HCT116 (cell line): Measurements from ENCODE around the gene PBX3. TPM values are rescaled to one million over a fixed set of nuclear protein-coding genes. Genes with fewer than 3 reads are reported as not detected.

Experiments used
- ATAC-seq: fragments of 200-7000 bp; cut with Tn5 transposase; 2 replicates; pipeline ENCODE4 v1.9.1; 2020; ENCODE audit warnings: mild to moderate bottlenecking, moderate library complexity
- BruUV-seq: library from RNA; stranded (reverse); fragments of 400-500 nt; replicated peaks from 2 replicates; lab custom pipeline; 2021; lab: Mats Ljungman, UMichigan
- CTCF ChIA-PET: fragments of 300-600 bp; sonication (Branson Sonifier 250); formaldehyde crosslinking; loops from one replicate; lab custom pipeline; 2021; ENCODE audit warnings: antibody characterized with exemption; lab: Charles Lee
- POLR2A ChIA-PET: fragments of 300-600, 350-600 bp; sonication (Branson Sonifier 250); formaldehyde crosslinking; loops from one replicate; lab custom pipeline; 2021; ENCODE audit warnings: antibody characterized with exemption; lab: Charles Lee
- RAD21 ChIA-PET, 2 experiments: fragments of 300-600 bp; sonication (Branson Sonifier 250); formaldehyde crosslinking; loops; one replicate each; lab custom pipeline; 2023; ENCODE audit warnings: low total read pairs in 2 of 2; ENCODE audit not compliant: uncharacterized antibody in 2 of 2, unreplicated experiment in 2 of 2, low non-redundant PET in 1 of 2; lab: Charles Lee
- DNase-seq: peaks from one replicate; pipeline ENCODE4 v3.0.0-alpha.2; 2010; ENCODE audit warnings: low read depth, low spot score
- H2AFZ ChIP-seq: fragments of 200-600 bp; shearing (Covaris generic), sonication (generic); 2 replicates; pipeline ENCODE4 v1.6.1; 2017; ENCODE audit warnings: low read depth, mixed run types, mixed read lengths, antibody characterized with exemption, low read length; ENCODE audit not compliant: poor library complexity, severe bottlenecking
- H3K27ac ChIP-seq: 2 replicates; pipeline ENCODE4 v1.5.1; 2012; ENCODE audit warnings: low read depth, low read length
- H3K27me3 ChIP-seq: fragments of 200-600 bp; sonication (generic); 2 replicates; pipeline ENCODE4 v1.6.1; 2016; ENCODE audit warnings: mixed run types, low read length, mixed read lengths; ENCODE audit not compliant: insufficient read depth
- H3K36me3 ChIP-seq, 2 experiments: fragments of 200-500 bp in 1 of 2; fragments of 200-600 bp in 1 of 2; sonication (Bioruptor generic) in 1 of 2; sonication (generic) in 1 of 2; 2 replicates each; pipeline versions ENCODE4 v1.5.1 to v1.6.1; 2014 to 2016; ENCODE audit warnings: low read length in 2 of 2, inconsistent platforms in 1 of 2, mixed read lengths in 1 of 2, mixed run types in 1 of 2; ENCODE audit not compliant: insufficient read depth in 2 of 2, control insufficient read depth in 1 of 2
- H3K4me1 ChIP-seq, 2 experiments: fragments of 200-600 bp in 1 of 2; sonication (generic) in 1 of 2; 2 replicates each; pipeline versions ENCODE4 v1.5.1 to v1.6.1; 2012 to 2017; ENCODE audit warnings: low read length in 2 of 2, inconsistent platforms in 1 of 2, mild to moderate bottlenecking in 1 of 2, mixed read lengths in 1 of 2, mixed run types in 1 of 2, moderate library complexity in 1 of 2; ENCODE audit not compliant: insufficient read depth in 2 of 2, control insufficient read depth in 1 of 2
- H3K4me2 ChIP-seq: fragments of 200-600 bp; sonication (generic); 2 replicates; pipeline ENCODE4 v1.6.1; 2017; ENCODE audit warnings: mixed run types, low read length, mixed read lengths
- H3K4me3 ChIP-seq, 2 experiments: fragments of 200-600 bp in 1 of 2; sonication (generic) in 1 of 2; replicated peaks in 1 of 2; 2 replicates each; pipeline ENCODE4 v1.5.1; 2011 to 2016; ENCODE audit warnings: low read length in 2 of 2, control low read depth in 1 of 2, low read depth in 1 of 2, mild to moderate bottlenecking in 1 of 2, mixed read lengths in 1 of 2, mixed run types in 1 of 2
- H3K79me2 ChIP-seq: fragments of 200-600 bp; sonication (generic); 2 replicates; pipeline ENCODE4 v1.6.1; 2017; ENCODE audit warnings: mild to moderate bottlenecking, mixed run types, low read length, moderate library complexity, mixed read lengths; ENCODE audit not compliant: insufficient read depth
- H3K9ac ChIP-seq: fragments of 200-600 bp; sonication (generic); 2 replicates; pipeline ENCODE4 v1.6.1; 2016; ENCODE audit warnings: low read length, mixed read lengths
- H3K9me2 ChIP-seq: fragments of 200-600 bp; sonication (generic), shearing (Covaris generic); 2 replicates; pipeline ENCODE4 v1.6.1; 2017; ENCODE audit warnings: mixed run types, mild to moderate bottlenecking, moderate library complexity; ENCODE audit not compliant: insufficient read depth
- H3K9me3 ChIP-seq, 2 experiments: fragments of 200-500 bp in 1 of 2; fragments of 200-600 bp in 1 of 2; sonication (Bioruptor generic) in 1 of 2; sonication (generic) in 1 of 2; 2 replicates each; pipeline ENCODE4 v1.6.1; 2014 to 2017; ENCODE audit warnings: low read length in 2 of 2, mixed read lengths in 2 of 2, inconsistent platforms in 1 of 2, low read depth in 1 of 2, mild to moderate bottlenecking in 1 of 2, mixed run types in 1 of 2, moderate library complexity in 1 of 2; ENCODE audit not compliant: control insufficient read depth in 1 of 2, insufficient read depth in 1 of 2
- H4K20me1 ChIP-seq: fragments of 200-600 bp; sonication (generic), shearing (Covaris generic); 2 replicates; pipeline ENCODE4 v1.6.1; 2017; ENCODE audit warnings: mixed run types, mild to moderate bottlenecking, moderate library complexity; ENCODE audit not compliant: insufficient read depth
- CBX3 ChIP-seq: IDR thresholded peaks from 2 replicates; pipeline ENCODE4 v1.6.1; 2012; ENCODE audit warnings: low read depth
- CEBPB ChIP-seq: IDR thresholded peaks from 2 replicates; pipeline ENCODE4 v1.6.1; 2012; ENCODE audit warnings: low read depth
- EZH2 ChIP-seq: fragments of 200-600 bp; sonication (generic); IDR thresholded peaks from 2 replicates; pipeline ENCODE4 v1.6.1; 2017; ENCODE audit warnings: antibody characterized with exemption, mixed run types
- EZH2phosphoT487 ChIP-seq: fragments of 200-600 bp; IDR thresholded peaks from 2 replicates; pipeline ENCODE4 v1.6.1; 2018; ENCODE audit warnings: antibody characterized with exemption, borderline replicate concordance
- FOSL1 ChIP-seq: IDR thresholded peaks from 2 replicates; pipeline ENCODE4 v1.6.1; 2012; ENCODE audit warnings: low read depth
- JUND ChIP-seq: IDR thresholded peaks from 2 replicates; pipeline ENCODE4 v1.6.1; 2012
- SIN3A ChIP-seq: IDR thresholded peaks from 2 replicates; pipeline ENCODE4 v1.6.1; 2012; ENCODE audit warnings: low read depth
- ZBTB33 ChIP-seq: IDR thresholded peaks from 2 replicates; pipeline ENCODE4 v1.6.1; 2011; ENCODE audit warnings: mild to moderate bottlenecking, low read length, moderate library complexity; ENCODE audit not compliant: insufficient replicate concordance; ENCODE audit errors: extremely low read depth
- intact Hi-C: fragments of 100-400 bp; cut with micrococcal nuclease; formaldehyde crosslinking; loops from 2 replicates; pipeline ENCODE4 v1.10.0; 2022
- total RNA-seq: library from RNA; stranded (reverse); gene quantifications from one replicate; pipeline ENCODE4 v1.2.1, GENCODE V29; 2021; ENCODE audit not compliant: unreplicated experiment

The PBX3 gene
- total RNA-seq, 1 experiment from 2014 or later, result 13.5 TPM

- Histone ChIP-seq H3K27ac (no peak overlapping the region), H3K36me3 (no peaks in the 10 kb centered on the region), H4K20me1 (no peaks in the 10 kb centered on the region), H3K4me1 (no peaks in the 10 kb centered on the region), H3K4me2 (no peak overlapping the region), H3K27me3 (no peaks in the 10 kb centered on the region), H3K9me3 (no peaks in the 10 kb centered on the region), H2AFZ (no peak overlapping the region), H3K4me3 (no peak overlapping the region), H3K79me2 (no peaks in the 10 kb centered on the region), H3K9me2 (no peaks in the 10 kb centered on the region), H3K9ac (no peak overlapping the region)
- ATAC-seq (no peak), DNase-seq (no peak)
- intact Hi-C loops, result no loop called here
- BruUV-seq, result no TSS peak
- ChIA-PET CTCF (no interaction called here), POLR2A (no interaction called here), RAD21 (no interaction called here)
- TF ChIP-seq CEBPB, result no peak
- no peak for TF ChIP-seq CBX3
- no peak for TF ChIP-seq SIN3A
- TF ChIP-seq FOSL1, result no peak
- TF ChIP-seq EZH2phosphoT487, result no peak
- no peak for TF ChIP-seq JUND
- no peak for TF ChIP-seq EZH2
- TF ChIP-seq ZBTB33, result no peak
Observed at GRCh38 chr9:125948887-125949596, 201.9 kb downstream of the PBX3 start.
